Measurements from ENCODE around the gene TMEM52.

TMEM52 gene

DNA sequence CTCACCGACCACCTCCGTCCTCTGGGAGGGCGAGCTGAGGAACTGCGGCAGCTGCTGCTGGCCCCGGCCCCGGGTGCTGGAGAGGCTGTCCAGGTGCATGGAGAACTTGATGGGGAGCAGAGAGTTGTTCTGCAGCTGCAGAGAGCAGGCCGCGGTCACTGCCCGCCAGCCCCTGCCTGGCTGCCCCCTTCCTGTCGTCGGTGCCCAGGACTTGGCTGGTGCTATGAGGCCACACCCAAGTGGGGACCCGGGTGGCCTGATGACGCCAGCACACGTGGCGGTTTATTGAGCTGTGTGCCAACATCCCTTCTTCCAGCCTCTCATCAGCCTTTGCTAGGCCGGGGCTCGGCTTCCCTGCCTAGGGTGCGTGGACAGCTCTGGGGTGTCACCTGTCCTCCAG is 5.3 kb upstream of the TMEM52 start:
- H3K4me1 ChIP-seq (ENCODE audit: control insufficient read depth, insufficient read depth, low read length) = no peaks in the 10 kb centered on the region
- POLR2A ChIA-PET = no interaction called here

DNA sequence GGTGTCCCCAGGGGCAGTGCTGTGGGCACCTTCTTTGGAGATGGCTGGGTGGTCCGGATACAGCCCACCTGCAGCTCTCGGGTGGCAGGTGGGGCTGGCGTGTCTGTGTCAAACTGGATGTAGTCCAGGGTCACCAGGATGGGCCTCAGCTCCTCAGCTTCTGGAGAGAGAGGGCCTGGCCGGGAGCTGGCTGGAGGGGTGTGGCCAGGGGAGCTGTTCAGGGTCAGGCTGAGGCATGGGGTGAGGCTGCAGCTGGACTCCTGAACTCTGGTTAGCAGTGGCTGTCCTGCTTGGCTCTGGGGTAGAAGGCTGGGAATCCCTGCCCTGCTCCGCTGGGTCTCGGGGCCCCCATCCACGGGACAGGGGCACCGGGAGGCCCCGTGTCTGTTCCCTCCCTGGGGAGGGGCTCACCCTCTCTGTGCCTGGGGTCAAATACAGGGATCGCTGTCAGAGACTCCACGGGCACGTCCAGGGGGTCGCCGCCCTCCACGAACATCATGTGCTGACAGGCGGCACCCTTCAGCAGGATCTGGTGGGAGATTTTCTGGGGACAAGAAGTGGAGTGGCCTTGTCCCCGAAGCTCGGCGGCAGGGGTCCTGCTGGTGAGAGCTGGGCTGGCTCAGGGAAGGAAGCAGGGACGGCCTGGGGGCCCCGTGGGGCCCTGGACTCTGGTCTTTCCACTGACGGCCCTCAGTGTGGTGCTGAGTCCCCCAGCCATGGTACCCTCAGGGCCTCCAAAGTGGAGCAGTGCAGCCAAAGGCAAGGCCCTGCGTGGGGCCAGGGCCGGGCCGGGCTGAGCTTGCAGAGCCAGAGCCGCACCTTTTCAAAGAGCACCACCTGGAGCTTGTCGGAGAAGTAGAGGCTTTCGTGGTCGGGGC is 4.1 kb upstream of the TMEM52 start:
- no peaks in the 10 kb centered on the region for H3K36me3 ChIP-seq (ENCODE audit: control insufficient read depth in 2 of 2, insufficient read depth in 1 of 2, low read length in 2 of 2)
- H3K4me1 ChIP-seq (ENCODE audit: control insufficient read depth, insufficient read depth, low read length) = no peaks in the 10 kb centered on the region
- no peaks in the 10 kb centered on the region for H3K9me3 ChIP-seq (ENCODE audit: control insufficient read depth, insufficient read depth, low read depth, low read length)
- POLR2A ChIA-PET = no interaction called here
- TF ChIP-seq ZBTB48 (tag by site-specific recombination; IDR thresholded peaks at IDR 0.05) (no peak), ZBTB17 (tag by site-specific recombination; IDR thresholded peaks at IDR 0.05) (no peak), ZNF354C (tag by site-specific recombination; IDR thresholded peaks at IDR 0.05; ENCODE audit: borderline replicate concordance, low read depth) (no peak), ZNF121 (tag by site-specific recombination; IDR thresholded peaks at IDR 0.05) (no peak), GLIS2 (tag by site-specific recombination; IDR thresholded peaks at IDR 0.05) (no peak; the same call in 1 of the 2 replicates), SCRT1 (tag by site-specific recombination; IDR thresholded peaks at IDR 0.05; ENCODE audit: borderline replicate concordance) (no peak), ZNF140 (tag by site-specific recombination; IDR thresholded peaks at IDR 0.05) (no peak), ZNF416 (tag by site-specific recombination; IDR thresholded peaks at IDR 0.05) (no peak), ZNF146 (tag by site-specific recombination; IDR thresholded peaks at IDR 0.05) (no peak), ZNF610 (tag by site-specific recombination; IDR thresholded peaks at IDR 0.05; ENCODE audit: borderline replicate concordance) (no peak), ZNF19 (tag by site-specific recombination; IDR thresholded peaks at IDR 0.05; ENCODE audit: low read depth) (no peak), EGR2 (tag by site-specific recombination; IDR thresholded peaks at IDR 0.05; ENCODE audit: low read depth) (no peak), TCF7L2 (IDR thresholded peaks at IDR 0.05; ENCODE audit: borderline replicate concordance, low read depth, low read length) (no peak)
- TF ChIP-seq, protein P1, sequence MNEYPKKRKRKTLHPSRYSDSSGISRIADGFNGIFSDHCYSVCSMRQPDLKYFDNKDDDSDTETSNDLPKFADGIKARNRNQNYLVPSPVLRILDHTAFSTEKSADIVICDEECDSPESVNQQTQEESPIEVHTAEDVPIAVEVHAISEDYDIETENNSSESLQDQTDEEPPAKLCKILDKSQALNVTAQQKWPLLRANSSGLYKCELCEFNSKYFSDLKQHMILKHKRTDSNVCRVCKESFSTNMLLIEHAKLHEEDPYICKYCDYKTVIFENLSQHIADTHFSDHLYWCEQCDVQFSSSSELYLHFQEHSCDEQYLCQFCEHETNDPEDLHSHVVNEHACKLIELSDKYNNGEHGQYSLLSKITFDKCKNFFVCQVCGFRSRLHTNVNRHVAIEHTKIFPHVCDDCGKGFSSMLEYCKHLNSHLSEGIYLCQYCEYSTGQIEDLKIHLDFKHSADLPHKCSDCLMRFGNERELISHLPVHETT (tag by site-specific recombination; IDR thresholded peaks at IDR 0.05) = no peak
- TF ChIP-seq, protein P2, sequence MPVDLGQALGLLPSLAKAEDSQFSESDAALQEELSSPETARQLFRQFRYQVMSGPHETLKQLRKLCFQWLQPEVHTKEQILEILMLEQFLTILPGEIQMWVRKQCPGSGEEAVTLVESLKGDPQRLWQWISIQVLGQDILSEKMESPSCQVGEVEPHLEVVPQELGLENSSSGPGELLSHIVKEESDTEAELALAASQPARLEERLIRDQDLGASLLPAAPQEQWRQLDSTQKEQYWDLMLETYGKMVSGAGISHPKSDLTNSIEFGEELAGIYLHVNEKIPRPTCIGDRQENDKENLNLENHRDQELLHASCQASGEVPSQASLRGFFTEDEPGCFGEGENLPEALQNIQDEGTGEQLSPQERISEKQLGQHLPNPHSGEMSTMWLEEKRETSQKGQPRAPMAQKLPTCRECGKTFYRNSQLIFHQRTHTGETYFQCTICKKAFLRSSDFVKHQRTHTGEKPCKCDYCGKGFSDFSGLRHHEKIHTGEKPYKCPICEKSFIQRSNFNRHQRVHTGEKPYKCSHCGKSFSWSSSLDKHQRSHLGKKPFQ (tag by site-specific recombination; IDR thresholded peaks at IDR 0.05) = no peak
- TF ChIP-seq, protein P3, sequence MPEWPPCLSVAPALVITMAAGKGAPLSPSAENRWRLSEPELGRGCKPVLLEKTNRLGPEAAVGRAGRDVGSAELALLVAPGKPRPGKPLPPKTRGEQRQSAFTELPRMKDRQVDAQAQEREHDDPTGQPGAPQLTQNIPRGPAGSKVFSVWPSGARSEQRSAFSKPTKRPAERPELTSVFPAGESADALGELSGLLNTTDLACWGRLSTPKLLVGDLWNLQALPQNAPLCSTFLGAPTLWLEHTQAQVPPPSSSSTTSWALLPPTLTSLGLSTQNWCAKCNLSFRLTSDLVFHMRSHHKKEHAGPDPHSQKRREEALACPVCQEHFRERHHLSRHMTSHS (tag by site-specific recombination; IDR thresholded peaks at IDR 0.05) = no peak
- TF ChIP-seq, protein P4, sequence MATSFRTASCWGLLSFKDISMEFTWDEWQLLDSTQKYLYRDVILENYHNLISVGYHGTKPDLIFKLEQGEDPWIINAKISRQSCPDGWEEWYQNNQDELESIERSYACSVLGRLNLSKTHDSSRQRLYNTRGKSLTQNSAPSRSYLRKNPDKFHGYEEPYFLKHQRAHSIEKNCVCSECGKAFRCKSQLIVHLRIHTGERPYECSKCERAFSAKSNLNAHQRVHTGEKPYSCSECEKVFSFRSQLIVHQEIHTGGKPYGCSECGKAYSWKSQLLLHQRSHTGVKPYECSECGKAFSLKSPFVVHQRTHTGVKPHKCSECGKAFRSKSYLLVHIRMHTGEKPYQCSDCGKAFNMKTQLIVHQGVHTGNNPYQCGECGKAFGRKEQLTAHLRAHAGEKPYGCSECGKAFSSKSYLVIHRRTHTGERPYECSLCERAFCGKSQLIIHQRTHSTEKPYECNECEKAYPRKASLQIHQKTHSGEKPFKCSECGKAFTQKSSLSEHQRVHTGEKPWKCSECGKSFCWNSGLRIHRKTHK (tag by site-specific recombination; IDR thresholded peaks at IDR 0.05) = no peak
- CTCF ChIA-PET = interaction anchor here (0.6 to 1.0 kb wide), 2 partner anchors 36 to 353 kb away, joined by 3 read pairs; no protein-coding TSS in a partner anchor
- H3K4me3 ChIP-seq (ENCODE audit: low read depth, low read length) = no peak overlapping the region
- H3K27ac ChIP-seq (ENCODE audit: extremely low read depth, low read depth, low read length) = no peak overlapping the region

More for the DNA sequence above, 5.3 kb upstream of the TMEM52 start:
- CTCF ChIA-PET = no interaction called here
- Histone ChIP-seq H3K4me3 (ENCODE audit: low read depth, low read length) (no peak overlapping the region), H3K27ac (ENCODE audit: extremely low read depth, low read depth, low read length) (no peak overlapping the region), H3K9me3 (ENCODE audit: control insufficient read depth, insufficient read depth, low read depth, low read length) (no peaks in the 10 kb centered on the region), H3K36me3 (ENCODE audit: control insufficient read depth in 2 of 2, insufficient read depth in 1 of 2, low read length in 2 of 2) (no peaks in the 10 kb centered on the region)
- TF ChIP-seq ZNF121 (tag by site-specific recombination; IDR thresholded peaks at IDR 0.05) (no peak), SP7 (tag by site-specific recombination; IDR thresholded peaks at IDR 0.05) (no peak), ZNF843 (tag by site-specific recombination; IDR thresholded peaks at IDR 0.05) (no peak), SETDB1 (IDR thresholded peaks at IDR 0.05; ENCODE audit: insufficient read length, low read length) (no peak), ZNF202 (tag by site-specific recombination; IDR thresholded peaks at IDR 0.05; ENCODE audit: borderline replicate concordance) (no peak), ZNF324 (tag by site-specific recombination; IDR thresholded peaks at IDR 0.05) (no peak)
- TF ChIP-seq, protein P5, sequence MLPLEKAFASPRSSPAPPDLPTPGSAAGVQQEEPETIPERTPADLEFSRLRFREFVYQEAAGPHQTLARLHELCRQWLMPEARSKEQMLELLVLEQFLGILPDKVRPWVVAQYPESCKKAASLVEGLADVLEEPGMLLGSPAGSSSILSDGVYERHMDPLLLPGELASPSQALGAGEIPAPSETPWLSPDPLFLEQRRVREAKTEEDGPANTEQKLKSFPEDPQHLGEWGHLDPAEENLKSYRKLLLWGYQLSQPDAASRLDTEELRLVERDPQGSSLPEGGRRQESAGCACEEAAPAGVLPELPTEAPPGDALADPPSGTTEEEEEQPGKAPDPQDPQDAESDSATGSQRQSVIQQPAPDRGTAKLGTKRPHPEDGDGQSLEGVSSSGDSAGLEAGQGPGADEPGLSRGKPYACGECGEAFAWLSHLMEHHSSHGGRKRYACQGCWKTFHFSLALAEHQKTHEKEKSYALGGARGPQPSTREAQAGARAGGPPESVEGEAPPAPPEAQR (tag by site-specific recombination; IDR thresholded peaks at IDR 0.05) = no peak
